ENCODE results near the gene NFE2L1.
"Not testable (repeated sequence)": the region's sequence is repeated elsewhere in the genome, so short reads cannot be mapped to it uniquely, and the experiment has no call there.

NFE2L1 gene

GRCh38 chr17:48071654-48072053 lies 23.5 kb downstream of the NFE2L1 start:
- H2BK12ac ChIP-seq (ENCODE audit: low read length) = no peak overlapping the region
- no peaks in the 10 kb centered on the region for H3K9me3 ChIP-seq (replicated peaks in 1 of 2; ENCODE audit: control insufficient read depth in 2 of 2, insufficient read depth in 1 of 2, low read depth in 1 of 2, low read length in 2 of 2)
- H3K4me3 ChIP-seq (ENCODE audit: low read length in 2 of 2) = no peak overlapping the region
- no peak overlapping the region for H3K18ac ChIP-seq (ENCODE audit: low read length)
- H4K91ac ChIP-seq (ENCODE audit: low read depth, low read length, poor library complexity) = no peak overlapping the region
- no peak overlapping the region for H3K23ac ChIP-seq (ENCODE audit: low read depth, low read length, poor library complexity)
- no peak overlapping the region for H2BK15ac ChIP-seq (ENCODE audit: low read length)
- peaks cover 40 to 92% of the 10 kb centered on the region in 2 donors for H3K36me3 ChIP-seq (replicated peaks in 1 of 2; ENCODE audit: control insufficient read depth in 2 of 2, insufficient read depth in 2 of 2, low read length in 2 of 2)
- no peak overlapping the region for H2BK5ac ChIP-seq (ENCODE audit: low read length)
- DNase-seq (ENCODE audit: low spot score) = no peak
- no peak overlapping the region for H3K14ac ChIP-seq (ENCODE audit: low read length)
- no peak overlapping the region for H3K4ac ChIP-seq (ENCODE audit: low read length)
- no CpG with 5 or more reads among the region's 2 CpGs for WGBS, 2 donors (ENCODE audit: extremely low coverage in 2 of 2, insufficient read length in 2 of 2, insufficient replicate concordance in 1 of 2)
- H3K79me1 ChIP-seq (ENCODE audit: low read depth, low read length) = peaks cover 1% of the 10 kb centered on the region
- no peak overlapping the region for H3K9ac ChIP-seq (ENCODE audit: low read depth, low read length, poor library complexity)
- H4K8ac ChIP-seq (ENCODE audit: low read depth, low read length) = no peak overlapping the region
- no peak overlapping the region for H3K27ac ChIP-seq (replicated peaks; ENCODE audit: low read length)
- H2AFZ ChIP-seq (ENCODE audit: low read length) = no peak overlapping the region
- H2AK5ac ChIP-seq (ENCODE audit: low read depth, low read length) = no peak overlapping the region
- no peaks in the 10 kb centered on the region for H3K27me3 ChIP-seq (ENCODE audit: control insufficient read depth in 3 of 3, insufficient read depth in 3 of 3, low read depth in 1 of 3, low read length in 3 of 3)
- no peak overlapping the region for H2BK120ac ChIP-seq (ENCODE audit: low read depth, low read length)
- no peaks in the 10 kb centered on the region for H3K4me1 ChIP-seq (ENCODE audit: control insufficient read depth in 2 of 2, insufficient read depth in 1 of 2, low read depth in 1 of 2, low read length in 2 of 2)
- no peak overlapping the region for H3K4me2 ChIP-seq (ENCODE audit: insufficient read depth, low read length, poor library complexity, severe bottlenecking)

- H2BK5ac ChIP-seq (ENCODE audit: low read length); H2AFZ ChIP-seq (ENCODE audit: low read length); H3K9me3 ChIP-seq (replicated peaks in 1 of 2; ENCODE audit: control insufficient read depth in 2 of 2, insufficient read depth in 1 of 2, low read depth in 1 of 2, low read length in 2 of 2); H2BK15ac ChIP-seq (ENCODE audit: low read length); H3K4ac ChIP-seq (ENCODE audit: low read length); H2AK5ac ChIP-seq (ENCODE audit: low read depth, low read length); H3K79me1 ChIP-seq (ENCODE audit: low read depth, low read length); H3K23ac ChIP-seq (ENCODE audit: low read depth, low read length, poor library complexity); H4K8ac ChIP-seq (ENCODE audit: low read depth, low read length); H3K4me2 ChIP-seq (ENCODE audit: insufficient read depth, low read length, poor library complexity, severe bottlenecking); H2BK120ac ChIP-seq (ENCODE audit: low read depth, low read length); H3K4me1 ChIP-seq (ENCODE audit: control insufficient read depth in 2 of 2, insufficient read depth in 1 of 2, low read depth in 1 of 2, low read length in 2 of 2); H4K91ac ChIP-seq (ENCODE audit: low read depth, low read length, poor library complexity); H3K9ac ChIP-seq (ENCODE audit: low read depth, low read length, poor library complexity); H3K18ac ChIP-seq (ENCODE audit: low read length); H3K27me3 ChIP-seq (ENCODE audit: control insufficient read depth in 3 of 3, insufficient read depth in 3 of 3, low read depth in 1 of 3, low read length in 3 of 3); H3K14ac ChIP-seq (ENCODE audit: low read length); DNase-seq (ENCODE audit: low spot score); H3K27ac ChIP-seq (replicated peaks; ENCODE audit: low read length); H2BK12ac ChIP-seq (ENCODE audit: low read length); H3K4me3 ChIP-seq (ENCODE audit: low read length in 2 of 2): not testable (repeated sequence)
- H3K36me3 ChIP-seq (replicated peaks in 1 of 2; ENCODE audit: control insufficient read depth in 2 of 2, insufficient read depth in 2 of 2, low read length in 2 of 2) = peaks cover 40 to 87% of the 10 kb centered on the region in 2 donors
- no CpG with 5 or more reads among the region's 9 CpGs for WGBS, 2 donors (ENCODE audit: extremely low coverage in 2 of 2, insufficient read length in 2 of 2, insufficient replicate concordance in 1 of 2)
Observed at GRCh38 chr17:48072811-48073210, 24.7 kb downstream of the NFE2L1 start.

GRCh38 chr17:48073566-48074094 lies 25.5 kb downstream of the NFE2L1 start:
- not testable (repeated sequence) for H4K91ac ChIP-seq (ENCODE audit: low read depth, low read length, poor library complexity); H3K23ac ChIP-seq (ENCODE audit: low read depth, low read length, poor library complexity); H2BK12ac ChIP-seq (ENCODE audit: low read length); H3K79me1 ChIP-seq (ENCODE audit: low read depth, low read length); H3K4me1 ChIP-seq (ENCODE audit: control insufficient read depth in 2 of 2, insufficient read depth in 1 of 2, low read depth in 1 of 2, low read length in 2 of 2); H3K4me3 ChIP-seq (ENCODE audit: low read length in 2 of 2); H2AK5ac ChIP-seq (ENCODE audit: low read depth, low read length); H3K27me3 ChIP-seq (ENCODE audit: control insufficient read depth in 3 of 3, insufficient read depth in 3 of 3, low read depth in 1 of 3, low read length in 3 of 3); H3K4ac ChIP-seq (ENCODE audit: low read length); DNase-seq (ENCODE audit: low spot score); H2AFZ ChIP-seq (ENCODE audit: low read length); H3K18ac ChIP-seq (ENCODE audit: low read length); H3K14ac ChIP-seq (ENCODE audit: low read length); H3K9me3 ChIP-seq (replicated peaks in 1 of 2; ENCODE audit: control insufficient read depth in 2 of 2, insufficient read depth in 1 of 2, low read depth in 1 of 2, low read length in 2 of 2); H2BK120ac ChIP-seq (ENCODE audit: low read depth, low read length); H2BK5ac ChIP-seq (ENCODE audit: low read length); H4K8ac ChIP-seq (ENCODE audit: low read depth, low read length); H3K4me2 ChIP-seq (ENCODE audit: insufficient read depth, low read length, poor library complexity, severe bottlenecking); H3K9ac ChIP-seq (ENCODE audit: low read depth, low read length, poor library complexity); H3K27ac ChIP-seq (replicated peaks; ENCODE audit: low read length); H2BK15ac ChIP-seq (ENCODE audit: low read length)
- H3K36me3 ChIP-seq (replicated peaks in 1 of 2; ENCODE audit: control insufficient read depth in 2 of 2, insufficient read depth in 2 of 2, low read length in 2 of 2) = peaks cover 37 to 83% of the 10 kb centered on the region in 2 donors
- WGBS, 2 donors (ENCODE audit: extremely low coverage in 2 of 2, insufficient read length in 2 of 2, insufficient replicate concordance in 1 of 2) = no CpG with 5 or more reads among the region's 5 CpGs

- H3K14ac ChIP-seq (ENCODE audit: low read length) = no peak overlapping the region
- H3K23ac ChIP-seq (ENCODE audit: low read depth, low read length, poor library complexity) = no peak overlapping the region
- no peak overlapping the region for H2BK15ac ChIP-seq (ENCODE audit: low read length)
- peak; percentile 61 for DNase-seq (ENCODE audit: low spot score)
- no peak overlapping the region for H3K18ac ChIP-seq (ENCODE audit: low read length)
- no peak overlapping the region for H3K4me2 ChIP-seq (ENCODE audit: insufficient read depth, low read length, poor library complexity, severe bottlenecking)
- no CpG with 5 or more reads among the region's 7 CpGs for WGBS, 2 donors (ENCODE audit: extremely low coverage in 2 of 2, insufficient read length in 2 of 2, insufficient replicate concordance in 1 of 2)
- H4K91ac ChIP-seq (ENCODE audit: low read depth, low read length, poor library complexity) = no peak overlapping the region
- H3K79me1 ChIP-seq (ENCODE audit: low read depth, low read length) = peaks cover 6% of the 10 kb centered on the region
- no peaks in the 10 kb centered on the region for H3K9me3 ChIP-seq (replicated peaks in 1 of 2; ENCODE audit: control insufficient read depth in 2 of 2, insufficient read depth in 1 of 2, low read depth in 1 of 2, low read length in 2 of 2)
- no peak overlapping the region for H3K9ac ChIP-seq (ENCODE audit: low read depth, low read length, poor library complexity)
- no peak overlapping the region for H2BK12ac ChIP-seq (ENCODE audit: low read length)
- peaks cover 37 to 81% of the 10 kb centered on the region in 2 donors for H3K36me3 ChIP-seq (replicated peaks in 1 of 2; ENCODE audit: control insufficient read depth in 2 of 2, insufficient read depth in 2 of 2, low read length in 2 of 2)
- H3K4ac ChIP-seq (ENCODE audit: low read length) = no peak overlapping the region
- H2AK5ac ChIP-seq (ENCODE audit: low read depth, low read length) = no peak overlapping the region
- H3K27ac ChIP-seq (replicated peaks; ENCODE audit: low read length) = peak overlapping the region; percentile 43
- no peak overlapping the region for H2BK120ac ChIP-seq (ENCODE audit: low read depth, low read length)
- no peaks in the 10 kb centered on the region for H3K4me1 ChIP-seq (ENCODE audit: control insufficient read depth in 2 of 2, insufficient read depth in 1 of 2, low read depth in 1 of 2, low read length in 2 of 2)
- H3K27me3 ChIP-seq (ENCODE audit: control insufficient read depth in 3 of 3, insufficient read depth in 3 of 3, low read depth in 1 of 3, low read length in 3 of 3) = no peaks in the 10 kb centered on the region
- H2AFZ ChIP-seq (ENCODE audit: low read length) = no peak overlapping the region
- H2BK5ac ChIP-seq (ENCODE audit: low read length) = no peak overlapping the region
- no peak overlapping the region for H4K8ac ChIP-seq (ENCODE audit: low read depth, low read length)
- no peak overlapping the region for H3K4me3 ChIP-seq (ENCODE audit: low read length in 2 of 2)
Observed at GRCh38 chr17:48074322-48075081, 26.3 kb downstream of the NFE2L1 start.
